HG02623 (cell line): Measurements from ENCODE around the gene NEUROD2.

ENCODE experiments used
- ATAC-seq: cut with Tn5 transposase; IDR thresholded peaks from one replicate; pipeline ENCODE4 v1.9.1; 2021; ENCODE audit warnings: moderate library complexity; ENCODE audit not compliant: unreplicated experiment

NEUROD2 gene

GRCh38 chr17:39581759-39582085, 26.0 kb downstream of the NEUROD2 start:
- no peak for ATAC-seq

GRCh38 chr17:39581071-39581758, 26.5 kb downstream of the NEUROD2 start:
- no peak for ATAC-seq

- no peak for ATAC-seq
These were observed 27.6 kb downstream of the NEUROD2 start for GRCh38 chr17:39580082-39580468.

- ATAC-seq: no peak
These were observed 28.2 kb downstream of the NEUROD2 start for GRCh38 chr17:39579318-39580081.

- no peak for ATAC-seq
These were observed 29.4 kb downstream of the NEUROD2 start for GRCh38 chr17:39578272-39578671.

GRCh38 chr17:39576187-39576586, 31.5 kb downstream of the NEUROD2 start:
- ATAC-seq: no peak

GRCh38 chr17:39573447-39574298, 34.0 kb downstream of the NEUROD2 start:
- ATAC-seq: no peak

GRCh38 chr17:39572121-39572520, 35.6 kb downstream of the NEUROD2 start:
- ATAC-seq: no peak

- no peak for ATAC-seq
These were observed 38.6 kb downstream of the NEUROD2 start for GRCh38 chr17:39569126-39569525.

- no peak for ATAC-seq
These were observed 39.0 kb downstream of the NEUROD2 start for GRCh38 chr17:39568702-39569101.

- ATAC-seq: no peak
These were observed 41.4 kb downstream of the NEUROD2 start for GRCh38 chr17:39566094-39566850.

GRCh38 chr17:39564211-39564848, 43.4 kb downstream of the NEUROD2 start:
- ATAC-seq: no peak

- no peak for ATAC-seq
These were observed 44.2 kb downstream of the NEUROD2 start for GRCh38 chr17:39563476-39563875.

GRCh38 chr17:39562976-39563375, 44.7 kb downstream of the NEUROD2 start:
- no peak for ATAC-seq

GRCh38 chr17:39562395-39562794, 45.3 kb downstream of the NEUROD2 start:
- no peak for ATAC-seq

- ATAC-seq: no peak
These were observed 51.3 kb downstream of the NEUROD2 start for GRCh38 chr17:39556423-39556822.

- no peak for ATAC-seq
These were observed 52.4 kb downstream of the NEUROD2 start for GRCh38 chr17:39555368-39555767.
